Middle frontal gyrus (tissue), 1 donor: ENCODE data around the gene TNFAIP3.
"Not testable (repeated sequence)": the region's sequence is repeated elsewhere in the genome, so short reads cannot be mapped to it uniquely, and the experiment has no call there.

Source experiments
- DNase-seq: peaks from one replicate; pipeline ENCODE4 v3.0.0-alpha.2; 2015; ENCODE audit warnings: low spot score; ENCODE audit errors: extremely low spot score

TNFAIP3 gene

DNA sequence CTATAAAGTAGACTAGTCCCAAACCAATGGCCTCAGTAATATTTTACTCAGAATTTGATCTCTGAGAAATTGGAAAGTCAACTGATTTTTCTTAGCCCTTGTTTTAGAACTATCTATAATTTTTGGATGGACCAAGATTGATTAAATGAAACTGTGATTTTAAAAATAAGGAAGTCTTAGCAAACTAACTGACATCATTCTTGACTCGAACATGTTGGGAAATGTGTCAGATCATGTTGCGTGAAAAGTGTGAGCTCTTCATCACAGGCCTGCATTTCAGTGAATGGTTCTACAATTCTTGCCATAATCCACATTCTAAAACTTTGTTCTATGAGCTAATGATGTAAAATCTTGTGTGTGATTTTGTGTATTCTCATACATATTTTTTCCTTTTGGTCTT is 11.0 kb downstream of the TNFAIP3 start:
- no peak for DNase-seq

DNA sequence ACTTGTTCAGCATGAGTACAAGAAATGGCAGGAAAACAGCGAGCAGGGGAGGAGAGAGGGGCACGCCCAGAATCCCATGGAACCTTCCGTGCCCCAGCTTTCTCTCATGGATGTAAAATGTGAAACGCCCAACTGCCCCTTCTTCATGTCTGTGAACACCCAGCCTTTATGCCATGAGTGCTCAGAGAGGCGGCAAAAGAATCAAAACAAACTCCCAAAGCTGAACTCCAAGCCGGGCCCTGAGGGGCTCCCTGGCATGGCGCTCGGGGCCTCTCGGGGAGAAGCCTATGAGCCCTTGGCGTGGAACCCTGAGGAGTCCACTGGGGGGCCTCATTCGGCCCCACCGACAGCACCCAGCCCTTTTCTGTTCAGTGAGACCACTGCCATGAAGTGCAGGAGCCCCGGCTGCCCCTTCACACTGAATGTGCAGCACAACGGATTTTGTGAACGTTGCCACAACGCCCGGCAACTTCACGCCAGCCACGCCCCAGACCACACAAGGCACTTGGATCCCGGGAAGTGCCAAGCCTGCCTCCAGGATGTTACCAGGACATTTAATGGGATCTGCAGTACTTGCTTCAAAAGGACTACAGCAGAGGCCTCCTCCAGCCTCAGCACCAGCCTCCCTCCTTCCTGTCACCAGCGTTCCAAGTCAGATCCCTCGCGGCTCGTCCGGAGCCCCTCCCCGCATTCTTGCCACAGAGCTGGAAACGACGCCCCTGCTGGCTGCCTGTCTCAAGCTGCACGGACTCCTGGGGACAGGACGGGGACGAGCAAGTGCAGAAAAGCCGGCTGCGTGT is 11.6 kb downstream of the TNFAIP3 start:
- no peak for DNase-seq

DNA sequence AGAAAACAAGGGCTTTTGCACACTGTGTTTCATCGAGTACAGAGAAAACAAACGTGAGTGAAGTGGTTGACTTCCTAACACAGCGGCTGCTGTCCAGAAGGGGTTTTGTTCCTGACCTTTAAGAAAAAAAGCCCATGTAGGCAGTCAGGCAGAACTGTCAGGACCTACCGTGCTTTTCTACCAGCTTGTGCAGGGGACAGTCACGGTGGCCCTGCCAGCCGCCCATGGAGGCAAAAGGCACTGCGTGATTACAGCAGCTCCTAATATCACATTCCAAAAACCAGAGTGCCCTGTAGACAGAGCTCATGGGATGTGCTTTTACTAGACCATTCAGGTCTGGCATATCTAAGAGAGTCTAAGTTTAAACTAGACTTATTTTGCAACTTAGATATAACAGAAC is 12.2 kb downstream of the TNFAIP3 start:
- no peak for DNase-seq

DNA sequence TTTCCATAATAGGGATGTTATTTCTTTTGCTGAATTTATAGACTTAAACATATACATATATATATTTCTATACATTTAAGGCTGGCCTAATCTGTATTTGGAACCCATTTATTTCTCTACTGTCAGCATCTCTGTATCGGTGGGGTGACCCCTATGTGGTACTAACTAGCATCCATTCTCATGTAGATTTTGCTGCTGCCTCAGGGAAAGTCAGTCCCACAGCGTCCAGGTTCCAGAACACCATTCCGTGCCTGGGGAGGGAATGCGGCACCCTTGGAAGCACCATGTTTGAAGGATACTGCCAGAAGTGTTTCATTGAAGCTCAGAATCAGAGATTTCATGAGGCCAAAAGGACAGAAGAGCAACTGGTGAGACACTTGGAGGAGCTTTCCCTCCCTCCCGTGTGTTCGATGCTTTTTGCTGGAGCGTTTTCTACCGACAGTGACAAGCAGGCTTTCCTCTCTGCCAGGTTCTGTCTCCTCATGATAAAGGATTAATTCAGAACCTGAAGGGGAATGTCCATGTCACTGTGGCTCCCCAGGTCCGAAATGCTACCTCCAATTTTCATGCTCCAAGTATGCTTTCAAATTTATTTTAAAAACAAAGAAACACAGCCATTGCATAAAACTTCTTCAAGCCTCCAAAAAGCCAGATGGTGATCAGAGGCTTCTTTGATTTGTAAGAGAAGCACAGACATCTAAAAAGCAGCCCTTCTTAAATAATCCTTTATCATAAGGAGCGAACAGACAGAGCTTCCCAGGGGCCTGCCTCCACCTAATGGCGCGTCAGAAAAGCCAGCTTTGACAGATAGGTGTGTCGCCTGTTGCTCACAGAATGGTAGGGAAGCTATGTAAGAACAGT is 13.1 kb downstream of the TNFAIP3 start:
- no peak for DNase-seq

DNA sequence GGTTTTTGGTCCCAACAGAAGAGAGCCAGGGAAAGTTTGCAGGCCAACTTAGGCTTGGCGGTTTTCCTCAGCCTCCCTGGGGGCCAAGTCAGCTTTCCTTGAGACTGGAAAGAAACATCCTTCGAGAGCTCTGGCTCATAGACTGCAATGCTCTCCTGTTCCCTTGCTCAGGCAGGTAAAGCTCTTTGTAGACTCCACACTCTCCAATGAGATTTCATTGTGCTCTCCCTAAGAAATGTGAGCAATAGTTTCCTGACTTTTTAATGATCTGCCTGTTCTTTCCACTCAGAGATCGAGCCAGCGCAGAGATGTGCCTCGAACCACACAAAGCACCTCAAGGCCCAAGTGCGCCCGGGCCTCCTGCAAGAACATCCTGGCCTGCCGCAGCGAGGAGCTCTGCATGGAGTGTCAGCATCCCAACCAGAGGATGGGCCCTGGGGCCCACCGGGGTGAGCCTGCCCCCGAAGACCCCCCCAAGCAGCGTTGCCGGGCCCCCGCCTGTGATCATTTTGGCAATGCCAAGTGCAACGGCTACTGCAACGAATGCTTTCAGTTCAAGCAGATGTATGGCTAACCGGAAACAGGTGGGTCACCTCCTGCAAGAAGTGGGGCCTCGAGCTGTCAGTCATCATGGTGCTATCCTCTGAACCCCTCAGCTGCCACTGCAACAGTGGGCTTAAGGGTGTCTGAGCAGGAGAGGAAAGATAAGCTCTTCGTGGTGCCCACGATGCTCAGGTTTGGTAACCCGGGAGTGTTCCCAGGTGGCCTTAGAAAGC is 13.9 kb downstream of the TNFAIP3 start:
- DNase-seq: no peak

DNA sequence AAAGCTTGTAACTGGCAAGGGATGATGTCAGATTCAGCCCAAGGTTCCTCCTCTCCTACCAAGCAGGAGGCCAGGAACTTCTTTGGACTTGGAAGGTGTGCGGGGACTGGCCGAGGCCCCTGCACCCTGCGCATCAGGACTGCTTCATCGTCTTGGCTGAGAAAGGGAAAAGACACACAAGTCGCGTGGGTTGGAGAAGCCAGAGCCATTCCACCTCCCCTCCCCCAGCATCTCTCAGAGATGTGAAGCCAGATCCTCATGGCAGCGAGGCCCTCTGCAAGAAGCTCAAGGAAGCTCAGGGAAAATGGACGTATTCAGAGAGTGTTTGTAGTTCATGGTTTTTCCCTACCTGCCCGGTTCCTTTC is 14.4 kb downstream of the TNFAIP3 start:
- DNase-seq: no peak

DNA sequence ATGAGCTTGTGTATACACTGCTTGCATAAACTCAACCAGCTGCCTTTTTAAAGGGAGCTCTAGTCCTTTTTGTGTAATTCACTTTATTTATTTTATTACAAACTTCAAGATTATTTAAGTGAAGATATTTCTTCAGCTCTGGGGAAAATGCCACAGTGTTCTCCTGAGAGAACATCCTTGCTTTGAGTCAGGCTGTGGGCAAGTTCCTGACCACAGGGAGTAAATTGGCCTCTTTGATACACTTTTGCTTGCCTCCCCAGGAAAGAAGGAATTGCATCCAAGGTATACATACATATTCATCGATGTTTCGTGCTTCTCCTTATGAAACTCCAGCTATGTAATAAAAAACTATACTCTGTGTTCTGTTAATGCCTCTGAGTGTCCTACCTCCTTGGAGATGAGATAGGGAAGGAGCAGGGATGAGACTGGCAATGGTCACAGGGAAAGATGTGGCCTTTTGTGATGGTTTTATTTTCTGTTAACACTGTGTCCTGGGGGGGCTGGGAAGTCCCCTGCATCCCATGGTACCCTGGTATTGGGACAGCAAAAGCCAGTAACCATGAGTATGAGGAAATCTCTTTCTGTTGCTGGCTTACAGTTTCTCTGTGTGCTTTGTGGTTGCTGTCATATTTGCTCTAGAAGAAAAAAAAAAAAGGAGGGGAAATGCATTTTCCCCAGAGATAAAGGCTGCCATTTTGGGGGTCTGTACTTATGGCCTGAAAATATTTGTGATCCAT is 15.3 kb downstream of the TNFAIP3 start:
- no peak for DNase-seq

DNA sequence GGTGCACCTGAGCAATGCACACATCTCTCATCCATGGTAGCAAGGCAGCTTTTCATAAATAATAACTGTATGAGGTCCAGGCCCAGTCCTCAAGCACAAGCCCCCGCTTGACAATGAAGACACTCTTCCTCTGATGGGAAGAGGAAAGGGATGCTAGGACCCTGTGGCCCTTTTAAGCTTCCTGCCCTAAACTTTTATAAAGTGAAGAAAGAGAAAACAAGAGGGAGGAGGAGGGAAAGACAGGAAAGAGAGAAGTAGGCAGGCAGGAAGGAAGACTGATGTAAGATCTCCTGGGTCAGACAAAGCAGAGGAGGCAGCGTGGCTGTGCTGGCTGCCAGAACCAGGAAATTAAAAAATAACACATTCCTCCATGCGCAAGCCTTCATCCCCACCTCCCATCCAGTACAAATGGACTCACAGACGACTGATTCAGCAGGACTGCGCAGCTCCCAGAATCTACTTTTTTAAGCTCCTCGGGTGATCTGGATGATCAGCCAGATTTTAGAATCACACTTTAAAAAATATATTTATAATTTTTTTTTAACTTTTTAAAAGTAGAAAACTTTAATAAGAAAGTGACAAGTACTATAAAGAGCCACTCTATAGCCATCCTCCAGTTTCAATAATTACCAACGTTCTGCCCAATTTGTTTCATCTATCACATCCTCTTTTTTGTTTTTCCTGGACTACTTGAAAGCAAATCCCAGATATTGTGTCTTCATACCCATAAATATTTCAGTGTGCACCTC is 16.5 kb downstream of the TNFAIP3 start:
- DNase-seq: no peak

DNA sequence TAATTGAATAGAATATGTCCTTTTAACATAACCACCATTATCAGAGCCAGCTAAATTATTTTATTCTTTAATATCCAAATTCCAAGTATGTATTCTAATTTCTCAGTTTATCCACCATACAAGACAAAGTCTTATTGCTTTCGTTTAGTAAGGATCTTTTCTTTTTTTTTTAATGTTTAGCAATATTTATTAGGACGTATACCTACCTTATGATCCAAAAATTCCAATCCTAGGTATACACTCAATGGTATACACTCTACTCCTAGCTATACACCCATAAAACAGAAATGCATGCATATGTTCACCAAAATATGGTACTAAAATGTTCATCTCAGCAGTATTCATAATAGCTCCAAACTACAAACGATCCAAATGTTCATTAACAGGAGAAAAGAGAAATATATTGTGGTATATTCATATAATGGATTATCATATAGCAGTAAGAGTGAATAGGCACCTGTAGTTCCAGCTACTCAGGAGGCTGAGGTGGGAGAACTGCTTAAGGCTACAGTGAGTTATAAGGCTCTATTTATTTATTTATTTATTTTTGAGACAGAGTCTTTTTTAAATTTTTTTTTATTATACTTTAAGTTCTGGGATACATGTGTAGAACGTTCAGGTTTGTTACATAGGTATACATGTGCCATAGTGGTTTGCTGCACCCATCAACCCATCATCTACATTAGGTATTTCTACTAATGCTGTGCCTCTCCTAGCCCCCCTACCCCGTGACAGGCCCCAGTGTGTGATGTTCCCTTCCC is 17.3 kb downstream of the TNFAIP3 start:
- DNase-seq: no peak

DNA sequence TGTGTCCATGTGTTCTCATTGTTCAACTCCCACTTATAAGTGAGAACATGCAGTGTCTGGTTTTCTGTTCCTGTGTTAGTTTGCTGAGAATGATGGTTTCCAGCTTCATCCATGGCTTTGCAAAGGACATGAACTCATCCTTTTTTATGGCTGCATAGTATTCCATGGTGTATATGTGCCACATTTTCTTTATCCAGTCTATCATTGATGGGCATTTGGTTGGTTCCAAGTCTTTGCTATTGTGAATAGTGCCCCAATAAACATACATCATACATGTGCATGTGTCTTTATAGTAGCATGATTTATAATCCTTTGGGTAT is 17.8 kb downstream of the TNFAIP3 start:
- DNase-seq: not testable (repeated sequence)

DNA sequence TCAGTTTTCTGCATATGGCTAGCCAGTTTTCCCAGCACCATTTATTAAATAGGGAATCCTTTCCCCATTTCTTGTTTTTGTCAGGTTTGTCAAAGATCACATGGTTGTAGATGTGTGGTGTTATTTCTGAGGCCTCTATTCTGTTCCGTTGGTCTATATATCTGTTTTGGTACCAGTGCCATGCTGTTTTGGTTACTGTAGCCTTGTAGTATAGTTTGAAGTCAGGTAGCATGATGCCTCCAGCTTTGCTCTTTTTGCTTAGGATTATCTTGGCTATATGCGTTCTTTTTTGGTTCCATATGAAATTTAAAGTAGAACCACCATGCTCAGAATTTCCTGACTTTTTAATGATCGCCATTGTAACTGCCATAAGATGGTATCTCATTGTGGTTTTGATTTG is 19.2 kb downstream of the TNFAIP3 start:
- not testable (repeated sequence) for DNase-seq

DNA sequence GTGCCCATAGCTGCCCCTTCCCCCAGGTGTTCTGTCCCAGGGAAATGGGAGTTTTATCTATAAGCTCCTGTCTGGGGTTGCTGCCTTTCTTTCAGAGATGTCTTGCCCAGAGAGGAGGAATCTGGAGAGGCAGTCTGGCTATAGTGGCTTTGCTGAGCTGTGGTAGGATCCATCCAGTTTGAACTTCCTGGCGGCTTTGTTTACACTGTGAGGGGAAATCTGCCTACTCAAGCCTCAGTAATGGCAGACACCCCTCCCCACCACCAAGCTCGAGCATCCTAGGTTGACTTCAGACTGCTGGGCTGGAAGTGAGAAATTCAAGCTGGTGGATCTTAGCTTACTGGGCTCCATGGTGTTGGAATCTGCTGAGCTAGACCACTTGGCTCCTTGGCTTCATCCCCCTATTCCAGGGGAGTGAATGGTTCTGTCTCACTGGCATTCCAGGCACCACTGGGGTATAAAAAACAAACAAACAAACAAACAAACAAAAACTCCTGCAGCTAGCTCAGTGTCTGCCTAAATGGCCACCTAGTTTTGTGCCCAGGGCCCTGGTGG is 24.0 kb downstream of the TNFAIP3 start:
- DNase-seq: no peak

DNA sequence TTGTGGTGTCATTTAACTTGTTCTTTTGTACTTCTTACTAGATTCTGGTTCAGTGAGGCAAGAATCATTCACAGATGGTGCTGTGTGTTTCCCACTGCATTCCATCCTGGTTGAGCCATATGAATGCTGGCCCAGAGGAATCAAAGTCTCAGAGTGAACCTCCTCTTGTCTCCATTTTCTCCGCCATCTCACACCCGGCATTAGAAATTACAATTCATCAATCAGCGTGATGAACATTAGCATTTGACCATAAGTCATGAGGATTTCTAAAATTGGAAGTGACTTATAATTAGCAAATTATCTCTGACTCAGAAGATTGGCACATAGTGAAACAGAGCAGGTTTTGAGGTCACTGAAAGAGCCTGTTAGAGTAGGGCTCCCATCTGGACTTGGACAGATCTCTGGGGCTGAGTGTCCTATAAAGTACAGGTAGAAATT is 25.2 kb downstream of the TNFAIP3 start:
- DNase-seq: no peak

DNA sequence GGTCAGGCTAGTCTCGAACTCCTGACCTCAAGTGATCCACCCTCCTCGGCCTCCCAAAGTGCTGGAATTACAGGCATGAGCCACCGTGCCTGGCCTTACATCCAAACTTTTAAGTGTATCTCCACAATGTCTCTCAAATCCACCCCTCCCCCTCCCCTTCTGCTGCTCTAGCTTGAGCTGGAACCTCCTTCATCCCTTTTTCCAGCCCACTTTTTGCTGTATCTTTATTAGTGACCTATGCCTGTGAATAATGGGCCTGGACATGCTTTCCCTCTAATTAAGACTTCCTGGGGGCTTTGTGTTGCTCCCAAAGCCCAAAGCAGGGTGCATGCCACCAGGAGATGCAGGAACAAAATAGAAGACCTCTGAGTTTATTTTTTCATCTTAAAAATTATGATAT is 26.1 kb downstream of the TNFAIP3 start:
- DNase-seq: no peak

DNA sequence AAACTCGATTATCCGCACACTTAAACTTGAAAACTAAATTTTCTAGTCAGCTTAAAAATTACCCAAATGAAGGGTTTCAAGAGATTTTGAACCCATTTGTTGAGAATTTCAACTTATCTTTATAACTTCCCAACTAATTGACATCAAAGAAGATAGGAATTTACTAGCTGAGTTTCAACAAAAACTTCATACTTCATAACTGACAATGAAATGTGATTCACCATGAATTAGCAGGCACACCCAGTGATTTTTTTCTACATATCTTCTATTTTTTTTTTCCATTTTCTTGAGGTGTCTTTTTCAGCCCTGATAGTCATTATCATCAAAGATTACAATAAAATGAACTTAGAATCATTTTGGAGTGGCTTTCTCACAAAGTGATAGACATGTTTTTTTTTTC is 26.7 kb downstream of the TNFAIP3 start:
- DNase-seq: no peak

DNA sequence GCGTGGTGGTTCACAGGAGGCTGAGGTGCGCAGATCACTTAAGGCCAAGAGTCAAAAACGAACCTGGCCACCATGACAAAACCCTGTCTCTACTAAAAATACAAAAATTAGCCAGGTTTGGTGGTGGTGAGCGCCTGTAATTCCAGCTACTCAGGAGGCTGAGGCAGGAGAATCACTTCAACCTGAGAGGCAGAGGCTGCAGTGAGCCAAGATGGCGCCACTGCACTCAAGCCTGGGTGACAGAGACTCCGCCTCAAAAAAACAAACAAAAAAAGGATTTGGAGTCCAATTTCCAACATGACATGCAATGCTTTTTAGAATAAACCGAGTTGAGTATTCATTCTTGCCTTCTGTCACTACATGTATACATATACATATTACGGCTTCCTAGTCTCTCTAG is 27.3 kb downstream of the TNFAIP3 start:
- DNase-seq: not testable (repeated sequence)

DNA sequence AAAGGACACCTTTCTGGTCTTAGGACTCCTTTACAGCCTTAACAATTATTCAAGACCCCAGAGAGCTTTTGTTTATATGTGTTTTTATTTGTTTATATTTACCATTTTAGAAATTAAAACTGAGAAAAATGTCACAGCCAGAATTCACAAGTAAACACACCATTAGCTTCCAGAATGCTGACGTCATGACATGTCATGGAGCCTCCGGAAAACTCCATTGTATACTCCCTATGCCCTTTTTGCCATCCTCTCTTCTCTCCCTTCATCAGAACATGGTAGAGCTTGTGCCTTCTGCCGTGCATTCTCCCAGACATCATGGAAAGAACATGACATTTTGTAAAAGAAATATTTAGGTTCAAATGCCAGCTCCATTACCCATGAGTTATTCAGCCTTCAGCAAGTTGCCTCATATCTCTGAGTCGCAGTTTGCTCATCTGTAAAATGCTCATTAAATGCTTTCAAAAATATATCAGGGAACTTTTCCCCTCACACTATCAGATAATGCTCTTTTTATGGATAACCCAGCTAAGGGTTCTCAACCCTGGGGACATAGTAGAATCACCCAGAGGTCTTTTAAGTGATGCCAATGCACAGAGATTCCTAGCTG is 27.8 kb downstream of the TNFAIP3 start:
- no peak for DNase-seq

DNA sequence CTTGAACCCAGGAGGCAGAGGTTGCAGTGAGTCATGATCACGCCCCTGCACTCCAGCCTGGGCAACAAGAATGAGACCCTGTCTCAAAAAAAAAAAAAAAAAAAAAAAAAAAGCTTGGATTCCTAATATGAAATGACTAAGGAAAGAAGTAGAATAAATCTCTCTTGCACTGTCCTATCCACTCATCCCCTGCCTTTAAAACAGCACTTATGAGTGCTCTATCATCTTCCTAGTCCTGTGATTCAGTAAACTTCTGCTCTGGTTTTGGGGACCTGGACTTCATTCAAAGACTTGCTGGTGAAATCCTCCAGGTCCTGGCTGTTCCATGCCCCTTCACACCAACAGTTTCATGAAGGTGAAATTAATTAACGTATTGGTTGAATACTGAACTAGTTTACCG is 29.6 kb downstream of the TNFAIP3 start:
- no peak for DNase-seq

DNA sequence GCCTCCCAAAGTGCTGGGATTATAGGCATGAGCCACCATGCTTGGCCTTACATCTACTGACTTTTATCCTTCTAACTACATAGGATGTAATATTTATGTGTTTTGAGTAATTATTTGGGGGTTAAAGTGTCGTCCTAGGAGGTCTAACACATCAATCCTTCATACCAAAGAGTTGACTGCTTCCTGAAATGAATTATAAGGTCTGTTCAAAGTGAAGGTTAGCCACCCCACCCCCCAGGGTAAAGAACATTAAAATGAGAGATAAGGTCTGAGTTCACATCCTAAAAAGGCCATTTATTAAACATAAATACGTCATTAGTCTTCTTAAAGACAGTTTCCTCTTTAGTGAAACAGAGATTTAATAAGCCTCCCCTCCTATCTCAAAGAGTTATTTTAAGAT is 33.8 kb downstream of the TNFAIP3 start:
- no peak for DNase-seq
